HEK293 (cell line): ENCODE results near the gene TLE1.
A peak's percentile ranks its signal among the peaks of the same experiment; 100 is the strongest.

Experiments used
- CTCF ChIA-PET: fragments of 350-600 bp; formaldehyde crosslinking; extraction: SDS; loops from one replicate; lab custom pipeline; 2021; ENCODE audit warnings: antibody characterized with exemption; lab: Yijun Ruan, JAX
- POLR2A ChIA-PET: fragments of 300-600 bp; formaldehyde crosslinking; extraction: SDS; loops from one replicate; lab custom pipeline; 2020; ENCODE audit warnings: antibody characterized with exemption, inconsistent platforms; lab: Yijun Ruan, JAX
- H3K27ac ChIP-seq: fragments of 200-500 bp; sonication (Bioruptor generic); 2 replicates; pipeline ENCODE4 v1.5.1; 2014; ENCODE audit warnings: low read depth, low read length, control low read depth, inconsistent platforms; ENCODE audit errors: extremely low read depth
- H3K36me3 ChIP-seq, 2 experiments: fragments of 200-500 bp in 1 of 2; sonication (Bioruptor generic) in 1 of 2; 1 replicate in 1 of 2; 2 replicates in 1 of 2; pipeline ENCODE4 v1.5.1; 2014 to 2017; ENCODE audit warnings: inconsistent platforms in 2 of 2, low read length in 2 of 2; ENCODE audit not compliant: control insufficient read depth in 2 of 2, insufficient read depth in 1 of 2
- H3K4me1 ChIP-seq: fragments of 200-500 bp; sonication (Bioruptor generic); 2 replicates; pipeline ENCODE4 v1.5.1; 2014; ENCODE audit warnings: mild to moderate bottlenecking, low read length, inconsistent platforms; ENCODE audit not compliant: control insufficient read depth, insufficient read depth
- H3K4me3 ChIP-seq: 2 replicates; pipeline ENCODE4 v1.5.1; 2011; ENCODE audit warnings: low read depth, mild to moderate bottlenecking, control low read depth, low read length, moderate library complexity
- H3K9me3 ChIP-seq: fragments of 200-500 bp; sonication (Bioruptor generic); 2 replicates; pipeline ENCODE4 v1.5.1; 2014; ENCODE audit warnings: low read depth, low read length, inconsistent platforms; ENCODE audit not compliant: control insufficient read depth, insufficient read depth
- KLF16 ChIP-seq: fragments of 450-650 bp; formaldehyde crosslinking; IDR thresholded peaks from 2 replicates; pipeline ENCODE4 v1.5.1; 2017; ENCODE audit warnings: missing biosample characterization, missing genetic modification characterization
- REPIN1 ChIP-seq: fragments of 450-650 bp; formaldehyde crosslinking; IDR thresholded peaks from 2 replicates; pipeline ENCODE4 v1.5.1; 2017; ENCODE audit warnings: missing biosample characterization, missing genetic modification characterization, low read depth
- SALL2 ChIP-seq: fragments of 450-650 bp; formaldehyde crosslinking; IDR thresholded peaks from 2 replicates; pipeline ENCODE4 v1.5.0; 2017; ENCODE audit warnings: missing biosample characterization, mild to moderate bottlenecking, missing genetic modification characterization, borderline replicate concordance
- YY1 ChIP-seq: fragments of 450-650 bp; formaldehyde crosslinking; IDR thresholded peaks from 2 replicates; pipeline ENCODE4 v1.5.1; 2018; ENCODE audit warnings: missing biosample characterization, missing genetic modification characterization
- ZBTB1 ChIP-seq: fragments of 450-650 bp; formaldehyde crosslinking; IDR thresholded peaks from 2 replicates; pipeline ENCODE4 v1.5.1; 2016; ENCODE audit warnings: missing biosample characterization, missing genetic modification characterization
- ZFHX2 ChIP-seq: fragments of 450-650 bp; formaldehyde crosslinking; conservative IDR thresholded peaks from 2 replicates; pipeline ENCODE4 v1.5.1; 2016; ENCODE audit warnings: missing biosample characterization, missing genetic modification characterization
- ZNF10 ChIP-seq: fragments of 450-650 bp; formaldehyde crosslinking; IDR thresholded peaks from 2 replicates; pipeline ENCODE4 v1.5.1; 2017; ENCODE audit warnings: missing biosample characterization, missing genetic modification characterization
- ZNF121 ChIP-seq: fragments of 450-650 bp; formaldehyde crosslinking; IDR thresholded peaks from 2 replicates; pipeline ENCODE4 v1.5.1; 2016; ENCODE audit warnings: missing biosample characterization, missing genetic modification characterization
- ZNF146 ChIP-seq: fragments of 450-650 bp; formaldehyde crosslinking; IDR thresholded peaks from 2 replicates; pipeline ENCODE4 v1.5.1; 2016; ENCODE audit warnings: missing biosample characterization, missing genetic modification characterization
- ZNF174 ChIP-seq: fragments of 450-650 bp; formaldehyde crosslinking; IDR thresholded peaks from 2 replicates; pipeline ENCODE4 v1.5.0; 2017; ENCODE audit warnings: missing biosample characterization, mild to moderate bottlenecking, missing genetic modification characterization
- ZNF214 ChIP-seq: fragments of 450-650 bp; formaldehyde crosslinking; IDR thresholded peaks from 2 replicates; pipeline ENCODE4 v1.5.1; 2017; ENCODE audit warnings: missing biosample characterization, mild to moderate bottlenecking, missing genetic modification characterization, borderline replicate concordance
- ZNF335 ChIP-seq: fragments of 450-650 bp; formaldehyde crosslinking; conservative IDR thresholded peaks from 2 replicates; pipeline ENCODE4 v1.5.1; 2016; ENCODE audit warnings: missing biosample characterization, missing genetic modification characterization
- ZNF354C ChIP-seq: fragments of 450-650 bp; formaldehyde crosslinking; IDR thresholded peaks from 2 replicates; pipeline ENCODE4 v1.5.1; 2016; ENCODE audit warnings: missing biosample characterization, missing genetic modification characterization, low read depth, borderline replicate concordance
- ZNF544 ChIP-seq: fragments of 450-650 bp; formaldehyde crosslinking; IDR thresholded peaks from 2 replicates; pipeline ENCODE4 v1.5.0; 2017; ENCODE audit warnings: missing biosample characterization, missing genetic modification characterization
- ZNF555 ChIP-seq: fragments of 450-650 bp; formaldehyde crosslinking; conservative IDR thresholded peaks from 2 replicates; pipeline ENCODE4 v1.5.1; 2017; ENCODE audit warnings: missing biosample characterization, mild to moderate bottlenecking, missing genetic modification characterization, inconsistent platforms
- ZNF629 ChIP-seq: fragments of 450-650 bp; formaldehyde crosslinking; IDR thresholded peaks from 2 replicates; pipeline ENCODE4 v1.5.1; 2017; ENCODE audit warnings: missing biosample characterization, missing genetic modification characterization
- ZNF654 ChIP-seq: fragments of 450-650 bp; formaldehyde crosslinking; IDR thresholded peaks from 2 replicates; pipeline ENCODE4 v1.5.1; 2016; ENCODE audit warnings: low read depth, missing biosample characterization, missing genetic modification characterization
- ZNF658 ChIP-seq: fragments of 450-650 bp; formaldehyde crosslinking; IDR thresholded peaks from 2 replicates; pipeline ENCODE4; 2016; ENCODE audit warnings: missing biosample characterization, missing genetic modification characterization
- ZSCAN16 ChIP-seq: fragments of 450-650 bp; formaldehyde crosslinking; IDR thresholded peaks from 2 replicates; pipeline ENCODE4 v1.5.1; 2016; ENCODE audit warnings: missing biosample characterization, missing genetic modification characterization
- TF ChIP-seq, protein P1 (sequence below): fragments of 450-650 bp; IDR thresholded peaks from 2 replicates; pipeline ENCODE4 v1.5.1; 2018; ENCODE audit warnings: missing biosample characterization, missing genetic modification characterization
- TF ChIP-seq, protein P2 (sequence below): fragments of 450-650 bp; formaldehyde crosslinking; IDR thresholded peaks from 2 replicates; pipeline ENCODE4 v1.5.1; 2016; ENCODE audit warnings: missing biosample characterization, missing genetic modification characterization
- TF ChIP-seq, protein P3 (sequence below): fragments of 450-650 bp; formaldehyde crosslinking; IDR thresholded peaks from 2 replicates; pipeline ENCODE4 v1.5.1; 2016; ENCODE audit warnings: missing biosample characterization, missing genetic modification characterization
- TF ChIP-seq, protein P4 (sequence below): fragments of 450-650 bp; formaldehyde crosslinking; IDR thresholded peaks from 2 replicates; pipeline ENCODE4 v1.5.1; 2016; ENCODE audit warnings: missing biosample characterization, missing genetic modification characterization
- TF ChIP-seq, protein P5 (sequence below): fragments of 450-650 bp; formaldehyde crosslinking; IDR thresholded peaks from 2 replicates; pipeline ENCODE4 v1.5.1; 2016; ENCODE audit warnings: missing biosample characterization, missing genetic modification characterization
- TF ChIP-seq, protein P6 (sequence below): fragments of 450-650 bp; formaldehyde crosslinking; IDR thresholded peaks from 2 replicates; pipeline ENCODE4 v1.5.1; 2016; ENCODE audit warnings: missing biosample characterization, missing genetic modification characterization

TLE1 gene

DNA sequence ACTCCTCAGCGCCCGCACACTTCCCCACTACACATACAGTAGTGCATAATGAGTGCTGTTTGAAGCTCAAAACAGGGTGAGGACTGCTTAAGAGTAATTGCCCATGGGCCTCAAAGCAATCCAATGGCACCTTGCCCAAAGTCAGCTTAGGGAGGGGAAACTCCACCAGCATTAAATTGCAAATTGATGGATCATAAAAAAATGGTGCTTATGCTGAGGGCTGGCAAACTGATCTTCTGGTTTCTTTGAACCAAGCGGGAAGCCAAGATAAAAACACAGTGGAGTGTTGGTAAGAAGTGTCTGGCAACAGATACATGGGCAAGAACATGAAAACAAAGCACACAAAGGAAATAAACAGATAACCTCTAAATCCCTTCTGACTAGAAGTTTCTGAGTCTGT lies 28.0 kb downstream of the TLE1 start:
- POLR2A ChIA-PET = no interaction called here
- CTCF ChIA-PET = interaction anchor here (0.7 to 1.4 kb wide), 2 partner anchors 22 to 139 kb away, joined by 3 read pairs; no protein-coding TSS in a partner anchor
- peaks cover 14 to 38% of the 10 kb centered on the region in 2 experiments for H3K36me3 ChIP-seq
- no peak overlapping the region for H3K4me3 ChIP-seq
- no peak overlapping the region for H3K27ac ChIP-seq
- H3K9me3 ChIP-seq = no peaks in the 10 kb centered on the region
- peaks cover 16% of the 10 kb centered on the region for H3K4me1 ChIP-seq
- TF ChIP-seq REPIN1 (tag by site-specific recombination) (no peak), ZNF555 (tag by site-specific recombination) (no peak), ZNF121 (tag by site-specific recombination) (no peak), ZNF214 (no peak), YY1 (tag by site-specific recombination) (no peak), ZSCAN16 (tag by site-specific recombination) (no peak), ZNF146 (tag by site-specific recombination) (no peak), ZNF335 (tag by site-specific recombination) (no peak), ZNF174 (tag by site-specific recombination) (no peak), ZNF354C (no peak), SALL2 (no peak), ZBTB1 (tag by site-specific recombination) (no peak), KLF16 (tag by site-specific recombination) (no peak), ZNF629 (tag by site-specific recombination) (no peak), ZNF544 (tag by site-specific recombination) (no peak), ZNF658 (tag by site-specific recombination) (no peak), ZFHX2 (no peak), ZNF654 (tag by site-specific recombination) (no peak), ZNF10 (no peak)
- TF ChIP-seq, protein P1, sequence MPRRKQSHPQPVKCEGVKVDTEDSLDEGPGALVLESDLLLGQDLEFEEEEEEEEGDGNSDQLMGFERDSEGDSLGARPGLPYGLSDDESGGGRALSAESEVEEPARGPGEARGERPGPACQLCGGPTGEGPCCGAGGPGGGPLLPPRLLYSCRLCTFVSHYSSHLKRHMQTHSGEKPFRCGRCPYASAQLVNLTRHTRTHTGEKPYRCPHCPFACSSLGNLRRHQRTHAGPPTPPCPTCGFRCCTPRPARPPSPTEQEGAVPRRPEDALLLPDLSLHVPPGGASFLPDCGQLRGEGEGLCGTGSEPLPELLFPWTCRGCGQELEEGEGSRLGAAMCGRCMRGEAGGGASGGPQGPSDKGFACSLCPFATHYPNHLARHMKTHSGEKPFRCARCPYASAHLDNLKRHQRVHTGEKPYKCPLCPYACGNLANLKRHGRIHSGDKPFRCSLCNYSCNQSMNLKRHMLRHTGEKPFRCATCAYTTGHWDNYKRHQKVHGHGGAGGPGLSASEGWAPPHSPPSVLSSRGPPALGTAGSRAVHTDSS (tag by site-specific recombination) = no peak
- TF ChIP-seq, protein P2, sequence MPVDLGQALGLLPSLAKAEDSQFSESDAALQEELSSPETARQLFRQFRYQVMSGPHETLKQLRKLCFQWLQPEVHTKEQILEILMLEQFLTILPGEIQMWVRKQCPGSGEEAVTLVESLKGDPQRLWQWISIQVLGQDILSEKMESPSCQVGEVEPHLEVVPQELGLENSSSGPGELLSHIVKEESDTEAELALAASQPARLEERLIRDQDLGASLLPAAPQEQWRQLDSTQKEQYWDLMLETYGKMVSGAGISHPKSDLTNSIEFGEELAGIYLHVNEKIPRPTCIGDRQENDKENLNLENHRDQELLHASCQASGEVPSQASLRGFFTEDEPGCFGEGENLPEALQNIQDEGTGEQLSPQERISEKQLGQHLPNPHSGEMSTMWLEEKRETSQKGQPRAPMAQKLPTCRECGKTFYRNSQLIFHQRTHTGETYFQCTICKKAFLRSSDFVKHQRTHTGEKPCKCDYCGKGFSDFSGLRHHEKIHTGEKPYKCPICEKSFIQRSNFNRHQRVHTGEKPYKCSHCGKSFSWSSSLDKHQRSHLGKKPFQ (tag by site-specific recombination) = peak; percentile 69; the same call in 1 of the 2 replicates
- TF ChIP-seq, protein P3, sequence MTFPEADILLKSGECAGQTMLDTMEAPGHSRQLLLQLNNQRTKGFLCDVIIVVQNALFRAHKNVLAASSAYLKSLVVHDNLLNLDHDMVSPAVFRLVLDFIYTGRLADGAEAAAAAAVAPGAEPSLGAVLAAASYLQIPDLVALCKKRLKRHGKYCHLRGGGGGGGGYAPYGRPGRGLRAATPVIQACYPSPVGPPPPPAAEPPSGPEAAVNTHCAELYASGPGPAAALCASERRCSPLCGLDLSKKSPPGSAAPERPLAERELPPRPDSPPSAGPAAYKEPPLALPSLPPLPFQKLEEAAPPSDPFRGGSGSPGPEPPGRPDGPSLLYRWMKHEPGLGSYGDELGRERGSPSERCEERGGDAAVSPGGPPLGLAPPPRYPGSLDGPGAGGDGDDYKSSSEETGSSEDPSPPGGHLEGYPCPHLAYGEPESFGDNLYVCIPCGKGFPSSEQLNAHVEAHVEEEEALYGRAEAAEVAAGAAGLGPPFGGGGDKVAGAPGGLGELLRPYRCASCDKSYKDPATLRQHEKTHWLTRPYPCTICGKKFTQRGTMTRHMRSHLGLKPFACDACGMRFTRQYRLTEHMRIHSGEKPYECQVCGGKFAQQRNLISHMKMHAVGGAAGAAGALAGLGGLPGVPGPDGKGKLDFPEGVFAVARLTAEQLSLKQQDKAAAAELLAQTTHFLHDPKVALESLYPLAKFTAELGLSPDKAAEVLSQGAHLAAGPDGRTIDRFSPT (tag by site-specific recombination) = no peak
- TF ChIP-seq, protein P4, sequence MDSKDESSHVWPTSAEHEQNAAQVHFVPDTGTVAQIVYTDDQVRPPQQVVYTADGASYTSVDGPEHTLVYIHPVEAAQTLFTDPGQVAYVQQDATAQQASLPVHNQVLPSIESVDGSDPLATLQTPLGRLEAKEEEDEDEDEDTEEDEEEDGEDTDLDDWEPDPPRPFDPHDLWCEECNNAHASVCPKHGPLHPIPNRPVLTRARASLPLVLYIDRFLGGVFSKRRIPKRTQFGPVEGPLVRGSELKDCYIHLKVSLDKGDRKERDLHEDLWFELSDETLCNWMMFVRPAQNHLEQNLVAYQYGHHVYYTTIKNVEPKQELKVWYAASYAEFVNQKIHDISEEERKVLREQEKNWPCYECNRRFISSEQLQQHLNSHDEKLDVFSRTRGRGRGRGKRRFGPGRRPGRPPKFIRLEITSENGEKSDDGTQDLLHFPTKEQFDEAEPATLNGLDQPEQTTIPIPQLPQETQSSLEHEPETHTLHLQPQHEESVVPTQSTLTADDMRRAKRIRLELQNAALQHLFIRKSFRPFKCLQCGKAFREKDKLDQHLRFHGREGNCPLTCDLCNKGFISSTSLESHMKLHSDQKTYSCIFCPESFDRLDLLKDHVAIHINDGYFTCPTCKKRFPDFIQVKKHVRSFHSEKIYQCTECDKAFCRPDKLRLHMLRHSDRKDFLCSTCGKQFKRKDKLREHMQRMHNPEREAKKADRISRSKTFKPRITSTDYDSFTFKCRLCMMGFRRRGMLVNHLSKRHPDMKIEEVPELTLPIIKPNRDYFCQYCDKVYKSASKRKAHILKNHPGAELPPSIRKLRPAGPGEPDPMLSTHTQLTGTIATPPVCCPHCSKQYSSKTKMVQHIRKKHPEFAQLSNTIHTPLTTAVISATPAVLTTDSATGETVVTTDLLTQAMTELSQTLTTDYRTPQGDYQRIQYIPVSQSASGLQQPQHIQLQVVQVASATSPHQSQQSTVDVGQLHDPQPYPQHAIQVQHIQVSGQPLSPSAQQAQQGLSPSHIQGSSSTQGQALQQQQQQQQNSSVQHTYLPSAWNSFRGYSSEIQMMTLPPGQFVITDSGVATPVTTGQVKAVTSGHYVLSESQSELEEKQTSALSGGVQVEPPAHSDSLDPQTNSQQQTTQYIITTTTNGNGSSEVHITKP (tag by site-specific recombination) = no peak
- TF ChIP-seq, protein P5, sequence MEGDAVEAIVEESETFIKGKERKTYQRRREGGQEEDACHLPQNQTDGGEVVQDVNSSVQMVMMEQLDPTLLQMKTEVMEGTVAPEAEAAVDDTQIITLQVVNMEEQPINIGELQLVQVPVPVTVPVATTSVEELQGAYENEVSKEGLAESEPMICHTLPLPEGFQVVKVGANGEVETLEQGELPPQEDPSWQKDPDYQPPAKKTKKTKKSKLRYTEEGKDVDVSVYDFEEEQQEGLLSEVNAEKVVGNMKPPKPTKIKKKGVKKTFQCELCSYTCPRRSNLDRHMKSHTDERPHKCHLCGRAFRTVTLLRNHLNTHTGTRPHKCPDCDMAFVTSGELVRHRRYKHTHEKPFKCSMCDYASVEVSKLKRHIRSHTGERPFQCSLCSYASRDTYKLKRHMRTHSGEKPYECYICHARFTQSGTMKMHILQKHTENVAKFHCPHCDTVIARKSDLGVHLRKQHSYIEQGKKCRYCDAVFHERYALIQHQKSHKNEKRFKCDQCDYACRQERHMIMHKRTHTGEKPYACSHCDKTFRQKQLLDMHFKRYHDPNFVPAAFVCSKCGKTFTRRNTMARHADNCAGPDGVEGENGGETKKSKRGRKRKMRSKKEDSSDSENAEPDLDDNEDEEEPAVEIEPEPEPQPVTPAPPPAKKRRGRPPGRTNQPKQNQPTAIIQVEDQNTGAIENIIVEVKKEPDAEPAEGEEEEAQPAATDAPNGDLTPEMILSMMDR (tag by site-specific recombination) = no peak
- TF ChIP-seq, protein P6, sequence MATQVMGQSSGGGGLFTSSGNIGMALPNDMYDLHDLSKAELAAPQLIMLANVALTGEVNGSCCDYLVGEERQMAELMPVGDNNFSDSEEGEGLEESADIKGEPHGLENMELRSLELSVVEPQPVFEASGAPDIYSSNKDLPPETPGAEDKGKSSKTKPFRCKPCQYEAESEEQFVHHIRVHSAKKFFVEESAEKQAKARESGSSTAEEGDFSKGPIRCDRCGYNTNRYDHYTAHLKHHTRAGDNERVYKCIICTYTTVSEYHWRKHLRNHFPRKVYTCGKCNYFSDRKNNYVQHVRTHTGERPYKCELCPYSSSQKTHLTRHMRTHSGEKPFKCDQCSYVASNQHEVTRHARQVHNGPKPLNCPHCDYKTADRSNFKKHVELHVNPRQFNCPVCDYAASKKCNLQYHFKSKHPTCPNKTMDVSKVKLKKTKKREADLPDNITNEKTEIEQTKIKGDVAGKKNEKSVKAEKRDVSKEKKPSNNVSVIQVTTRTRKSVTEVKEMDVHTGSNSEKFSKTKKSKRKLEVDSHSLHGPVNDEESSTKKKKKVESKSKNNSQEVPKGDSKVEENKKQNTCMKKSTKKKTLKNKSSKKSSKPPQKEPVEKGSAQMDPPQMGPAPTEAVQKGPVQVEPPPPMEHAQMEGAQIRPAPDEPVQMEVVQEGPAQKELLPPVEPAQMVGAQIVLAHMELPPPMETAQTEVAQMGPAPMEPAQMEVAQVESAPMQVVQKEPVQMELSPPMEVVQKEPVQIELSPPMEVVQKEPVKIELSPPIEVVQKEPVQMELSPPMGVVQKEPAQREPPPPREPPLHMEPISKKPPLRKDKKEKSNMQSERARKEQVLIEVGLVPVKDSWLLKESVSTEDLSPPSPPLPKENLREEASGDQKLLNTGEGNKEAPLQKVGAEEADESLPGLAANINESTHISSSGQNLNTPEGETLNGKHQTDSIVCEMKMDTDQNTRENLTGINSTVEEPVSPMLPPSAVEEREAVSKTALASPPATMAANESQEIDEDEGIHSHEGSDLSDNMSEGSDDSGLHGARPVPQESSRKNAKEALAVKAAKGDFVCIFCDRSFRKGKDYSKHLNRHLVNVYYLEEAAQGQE = no peak
